ENCODE data around the gene WNT9B. TPM values are rescaled to one million over a fixed set of nuclear protein-coding genes. Genes with fewer than 3 reads are reported as not detected.
A peak's percentile ranks its signal among the peaks of the same experiment; 100 is the strongest.

Gene WNT9B
- total and polyA plus RNA-seq, 9 of the 15 experiments (the other 6 are each of a cell fraction or from before 2014, with no cell fraction given), result not detected

DNA sequence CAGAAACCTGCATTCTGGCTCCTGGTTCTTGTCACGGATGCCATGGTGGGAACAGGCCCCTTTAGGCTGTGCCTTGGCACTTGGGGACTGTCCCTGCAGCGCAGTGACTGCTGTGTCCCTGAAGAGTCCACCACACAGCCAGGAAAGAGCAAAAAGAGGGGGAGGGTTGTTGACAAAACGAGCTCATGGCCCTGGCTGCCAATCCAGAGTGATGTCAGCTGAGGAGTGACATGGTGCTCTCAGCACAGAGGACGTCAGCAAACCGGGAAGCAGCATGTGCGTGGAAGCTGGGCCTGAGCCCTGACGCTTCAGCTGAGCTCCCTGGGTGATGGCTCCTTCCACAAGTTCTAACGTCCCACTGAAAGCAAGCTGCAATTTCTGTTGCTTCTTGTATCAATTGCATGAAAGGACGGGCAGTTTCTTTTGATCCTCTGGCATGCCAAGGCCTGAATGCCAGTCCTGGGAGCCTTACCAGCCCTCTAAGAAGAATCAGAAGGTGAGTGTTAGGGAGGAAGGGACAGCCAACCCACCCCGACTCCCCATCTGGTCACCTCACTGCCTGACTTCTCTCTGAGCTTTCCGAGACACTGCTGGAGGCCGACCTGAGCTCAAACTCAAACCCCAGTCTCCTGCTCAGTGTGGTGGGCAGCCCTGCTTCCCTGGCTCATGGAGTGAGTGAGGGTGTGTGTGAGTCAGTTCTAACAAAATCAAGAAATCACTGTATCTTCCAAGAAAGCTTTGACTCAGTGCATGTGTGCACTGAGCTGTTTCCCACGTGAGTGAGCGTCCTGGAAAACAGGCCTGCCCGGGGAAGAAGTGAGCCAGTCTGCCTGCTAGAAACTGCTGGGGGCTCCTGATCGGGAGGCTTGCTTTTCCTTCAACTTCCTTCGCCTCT is 18.2 kb upstream of the WNT9B start (continued):
- TF ChIP-seq, protein P1, sequence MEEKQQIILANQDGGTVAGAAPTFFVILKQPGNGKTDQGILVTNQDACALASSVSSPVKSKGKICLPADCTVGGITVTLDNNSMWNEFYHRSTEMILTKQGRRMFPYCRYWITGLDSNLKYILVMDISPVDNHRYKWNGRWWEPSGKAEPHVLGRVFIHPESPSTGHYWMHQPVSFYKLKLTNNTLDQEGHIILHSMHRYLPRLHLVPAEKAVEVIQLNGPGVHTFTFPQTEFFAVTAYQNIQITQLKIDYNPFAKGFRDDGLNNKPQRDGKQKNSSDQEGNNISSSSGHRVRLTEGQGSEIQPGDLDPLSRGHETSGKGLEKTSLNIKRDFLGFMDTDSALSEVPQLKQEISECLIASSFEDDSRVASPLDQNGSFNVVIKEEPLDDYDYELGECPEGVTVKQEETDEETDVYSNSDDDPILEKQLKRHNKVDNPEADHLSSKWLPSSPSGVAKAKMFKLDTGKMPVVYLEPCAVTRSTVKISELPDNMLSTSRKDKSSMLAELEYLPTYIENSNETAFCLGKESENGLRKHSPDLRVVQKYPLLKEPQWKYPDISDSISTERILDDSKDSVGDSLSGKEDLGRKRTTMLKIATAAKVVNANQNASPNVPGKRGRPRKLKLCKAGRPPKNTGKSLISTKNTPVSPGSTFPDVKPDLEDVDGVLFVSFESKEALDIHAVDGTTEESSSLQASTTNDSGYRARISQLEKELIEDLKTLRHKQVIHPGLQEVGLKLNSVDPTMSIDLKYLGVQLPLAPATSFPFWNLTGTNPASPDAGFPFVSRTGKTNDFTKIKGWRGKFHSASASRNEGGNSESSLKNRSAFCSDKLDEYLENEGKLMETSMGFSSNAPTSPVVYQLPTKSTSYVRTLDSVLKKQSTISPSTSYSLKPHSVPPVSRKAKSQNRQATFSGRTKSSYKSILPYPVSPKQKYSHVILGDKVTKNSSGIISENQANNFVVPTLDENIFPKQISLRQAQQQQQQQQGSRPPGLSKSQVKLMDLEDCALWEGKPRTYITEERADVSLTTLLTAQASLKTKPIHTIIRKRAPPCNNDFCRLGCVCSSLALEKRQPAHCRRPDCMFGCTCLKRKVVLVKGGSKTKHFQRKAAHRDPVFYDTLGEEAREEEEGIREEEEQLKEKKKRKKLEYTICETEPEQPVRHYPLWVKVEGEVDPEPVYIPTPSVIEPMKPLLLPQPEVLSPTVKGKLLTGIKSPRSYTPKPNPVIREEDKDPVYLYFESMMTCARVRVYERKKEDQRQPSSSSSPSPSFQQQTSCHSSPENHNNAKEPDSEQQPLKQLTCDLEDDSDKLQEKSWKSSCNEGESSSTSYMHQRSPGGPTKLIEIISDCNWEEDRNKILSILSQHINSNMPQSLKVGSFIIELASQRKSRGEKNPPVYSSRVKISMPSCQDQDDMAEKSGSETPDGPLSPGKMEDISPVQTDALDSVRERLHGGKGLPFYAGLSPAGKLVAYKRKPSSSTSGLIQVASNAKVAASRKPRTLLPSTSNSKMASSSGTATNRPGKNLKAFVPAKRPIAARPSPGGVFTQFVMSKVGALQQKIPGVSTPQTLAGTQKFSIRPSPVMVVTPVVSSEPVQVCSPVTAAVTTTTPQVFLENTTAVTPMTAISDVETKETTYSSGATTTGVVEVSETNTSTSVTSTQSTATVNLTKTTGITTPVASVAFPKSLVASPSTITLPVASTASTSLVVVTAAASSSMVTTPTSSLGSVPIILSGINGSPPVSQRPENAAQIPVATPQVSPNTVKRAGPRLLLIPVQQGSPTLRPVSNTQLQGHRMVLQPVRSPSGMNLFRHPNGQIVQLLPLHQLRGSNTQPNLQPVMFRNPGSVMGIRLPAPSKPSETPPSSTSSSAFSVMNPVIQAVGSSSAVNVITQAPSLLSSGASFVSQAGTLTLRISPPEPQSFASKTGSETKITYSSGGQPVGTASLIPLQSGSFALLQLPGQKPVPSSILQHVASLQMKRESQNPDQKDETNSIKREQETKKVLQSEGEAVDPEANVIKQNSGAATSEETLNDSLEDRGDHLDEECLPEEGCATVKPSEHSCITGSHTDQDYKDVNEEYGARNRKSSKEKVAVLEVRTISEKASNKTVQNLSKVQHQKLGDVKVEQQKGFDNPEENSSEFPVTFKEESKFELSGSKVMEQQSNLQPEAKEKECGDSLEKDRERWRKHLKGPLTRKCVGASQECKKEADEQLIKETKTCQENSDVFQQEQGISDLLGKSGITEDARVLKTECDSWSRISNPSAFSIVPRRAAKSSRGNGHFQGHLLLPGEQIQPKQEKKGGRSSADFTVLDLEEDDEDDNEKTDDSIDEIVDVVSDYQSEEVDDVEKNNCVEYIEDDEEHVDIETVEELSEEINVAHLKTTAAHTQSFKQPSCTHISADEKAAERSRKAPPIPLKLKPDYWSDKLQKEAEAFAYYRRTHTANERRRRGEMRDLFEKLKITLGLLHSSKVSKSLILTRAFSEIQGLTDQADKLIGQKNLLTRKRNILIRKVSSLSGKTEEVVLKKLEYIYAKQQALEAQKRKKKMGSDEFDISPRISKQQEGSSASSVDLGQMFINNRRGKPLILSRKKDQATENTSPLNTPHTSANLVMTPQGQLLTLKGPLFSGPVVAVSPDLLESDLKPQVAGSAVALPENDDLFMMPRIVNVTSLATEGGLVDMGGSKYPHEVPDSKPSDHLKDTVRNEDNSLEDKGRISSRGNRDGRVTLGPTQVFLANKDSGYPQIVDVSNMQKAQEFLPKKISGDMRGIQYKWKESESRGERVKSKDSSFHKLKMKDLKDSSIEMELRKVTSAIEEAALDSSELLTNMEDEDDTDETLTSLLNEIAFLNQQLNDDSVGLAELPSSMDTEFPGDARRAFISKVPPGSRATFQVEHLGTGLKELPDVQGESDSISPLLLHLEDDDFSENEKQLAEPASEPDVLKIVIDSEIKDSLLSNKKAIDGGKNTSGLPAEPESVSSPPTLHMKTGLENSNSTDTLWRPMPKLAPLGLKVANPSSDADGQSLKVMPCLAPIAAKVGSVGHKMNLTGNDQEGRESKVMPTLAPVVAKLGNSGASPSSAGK (IDR thresholded peaks at IDR 0.05), result peak; percentile 42; the same call in 1 of the 2 replicates
- TF ChIP-seq DNMT1 (IDR thresholded peaks at IDR 0.05) (no peak), TOE1 (IDR thresholded peaks at IDR 0.05; ENCODE audit: borderline replicate concordance) (no peak), TOE1 (CRISPR knock-in tag; IDR thresholded peaks at IDR 0.05; ENCODE audit: borderline replicate concordance, low read depth) (no peak), NFXL1 (CRISPR knock-in tag; IDR thresholded peaks at IDR 0.05) (no peak), BRD9 (IDR thresholded peaks at IDR 0.05; ENCODE audit: low read depth, partially characterized antibody) (no peak), MCM5 (IDR thresholded peaks at IDR 0.05; ENCODE audit: low read depth) (no peak)
- TF ChIP-seq, protein P2, sequence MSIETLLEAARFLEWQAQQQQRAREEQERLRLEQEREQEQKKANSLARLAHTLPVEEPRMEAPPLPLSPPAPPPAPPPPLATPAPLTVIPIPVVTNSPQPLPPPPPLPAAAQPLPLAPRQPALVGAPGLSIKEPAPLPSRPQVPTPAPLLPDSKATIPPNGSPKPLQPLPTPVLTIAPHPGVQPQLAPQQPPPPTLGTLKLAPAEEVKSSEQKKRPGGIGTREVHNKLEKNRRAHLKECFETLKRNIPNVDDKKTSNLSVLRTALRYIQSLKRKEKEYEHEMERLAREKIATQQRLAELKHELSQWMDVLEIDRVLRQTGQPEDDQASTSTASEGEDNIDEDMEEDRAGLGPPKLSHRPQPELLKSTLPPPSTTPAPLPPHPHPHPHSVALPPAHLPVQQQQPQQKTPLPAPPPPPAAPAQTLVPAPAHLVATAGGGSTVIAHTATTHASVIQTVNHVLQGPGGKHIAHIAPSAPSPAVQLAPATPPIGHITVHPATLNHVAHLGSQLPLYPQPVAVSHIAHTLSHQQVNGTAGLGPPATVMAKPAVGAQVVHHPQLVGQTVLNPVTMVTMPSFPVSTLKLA (conservative IDR thresholded peaks at IDR 0.05), result 0 out of 4 replicates have a peak, but pooled peaks of 1 of the 2 experiments have one; percentile 25
- TF ChIP-seq, protein P3, sequence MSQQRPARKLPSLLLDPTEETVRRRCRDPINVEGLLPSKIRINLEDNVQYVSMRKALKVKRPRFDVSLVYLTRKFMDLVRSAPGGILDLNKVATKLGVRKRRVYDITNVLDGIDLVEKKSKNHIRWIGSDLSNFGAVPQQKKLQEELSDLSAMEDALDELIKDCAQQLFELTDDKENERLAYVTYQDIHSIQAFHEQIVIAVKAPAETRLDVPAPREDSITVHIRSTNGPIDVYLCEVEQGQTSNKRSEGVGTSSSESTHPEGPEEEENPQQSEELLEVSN (IDR thresholded peaks at IDR 0.05; ENCODE audit: borderline replicate concordance in 1 of 2, extremely low read depth in 1 of 2, insufficient read depth in 1 of 2, insufficient read length in 1 of 2, low read depth in 1 of 2, low read length in 1 of 2, poor library complexity in 1 of 2, severe bottlenecking in 1 of 2), result peak in 1 of 2 experiments; percentile 40

All from K562 (cell line).